ENCODE data around the gene MPI. TPM values are rescaled to one million over a fixed set of nuclear protein-coding genes. Genes with fewer than 3 reads are reported as not detected.
"Not testable (repeated sequence)": the region's sequence is repeated elsewhere in the genome, so short reads cannot be mapped to it uniquely, and the experiment has no call there.

The MPI gene
- total RNA-seq, 2 donors from 2014 or later, result 45.6 to 65.5 TPM

- Histone ChIP-seq H3K4me3 (peak overlapping the region; percentile 87), H3K9me3 (no peaks in the 10 kb centered on the region), H3K36me3 (no peaks in the 10 kb centered on the region), H3K27me3 (replicated peaks; ENCODE audit: insufficient read depth) (no peaks in the 10 kb centered on the region), H3K4me1 (ENCODE audit: control insufficient read depth in 1 of 2, low read depth in 2 of 2) (peaks cover 32 to 41% of the 10 kb centered on the region in 2 donors), H3K27ac (peak overlapping the region; percentile 16 to 45)
- DNase-seq (ENCODE audit: low spot score) (no peak), ATAC-seq (ENCODE audit: insufficient number of reproducible peaks, low FRiP score, low read depth) (no peak)
- TF ChIP-seq, protein P1, sequence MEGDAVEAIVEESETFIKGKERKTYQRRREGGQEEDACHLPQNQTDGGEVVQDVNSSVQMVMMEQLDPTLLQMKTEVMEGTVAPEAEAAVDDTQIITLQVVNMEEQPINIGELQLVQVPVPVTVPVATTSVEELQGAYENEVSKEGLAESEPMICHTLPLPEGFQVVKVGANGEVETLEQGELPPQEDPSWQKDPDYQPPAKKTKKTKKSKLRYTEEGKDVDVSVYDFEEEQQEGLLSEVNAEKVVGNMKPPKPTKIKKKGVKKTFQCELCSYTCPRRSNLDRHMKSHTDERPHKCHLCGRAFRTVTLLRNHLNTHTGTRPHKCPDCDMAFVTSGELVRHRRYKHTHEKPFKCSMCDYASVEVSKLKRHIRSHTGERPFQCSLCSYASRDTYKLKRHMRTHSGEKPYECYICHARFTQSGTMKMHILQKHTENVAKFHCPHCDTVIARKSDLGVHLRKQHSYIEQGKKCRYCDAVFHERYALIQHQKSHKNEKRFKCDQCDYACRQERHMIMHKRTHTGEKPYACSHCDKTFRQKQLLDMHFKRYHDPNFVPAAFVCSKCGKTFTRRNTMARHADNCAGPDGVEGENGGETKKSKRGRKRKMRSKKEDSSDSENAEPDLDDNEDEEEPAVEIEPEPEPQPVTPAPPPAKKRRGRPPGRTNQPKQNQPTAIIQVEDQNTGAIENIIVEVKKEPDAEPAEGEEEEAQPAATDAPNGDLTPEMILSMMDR (IDR thresholded peaks at IDR 0.05), result no peak
These were observed 16.0 kb upstream of the MPI start for GRCh38 chr15:74873756-74874424.

DNA sequence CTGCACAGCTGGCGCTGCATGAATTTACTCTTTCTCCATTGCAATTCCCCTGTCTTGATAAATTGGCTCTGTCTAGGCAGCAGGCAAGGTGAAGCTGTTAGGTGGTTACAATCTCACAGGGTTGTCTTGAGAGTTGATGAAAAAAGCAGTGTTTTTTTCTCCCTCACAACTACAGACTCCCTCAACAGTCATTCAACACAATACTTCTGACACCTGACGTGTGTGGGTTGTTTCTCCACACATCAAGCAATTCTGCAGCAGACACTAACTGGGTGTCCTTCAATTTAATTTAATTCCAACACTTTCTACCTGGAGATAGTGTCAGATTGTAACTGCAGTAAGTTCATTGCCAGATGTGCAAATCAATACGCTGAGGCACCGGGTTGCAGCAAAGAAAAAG, 11.6 kb upstream of the MPI start:
- Histone ChIP-seq H3K4me3 (no peak overlapping the region), H3K27ac (no peak overlapping the region), H3K4me1 (ENCODE audit: control insufficient read depth in 1 of 2, low read depth in 2 of 2) (peaks cover 0 to 5% of the 10 kb centered on the region in 2 donors), H3K27me3 (replicated peaks; ENCODE audit: insufficient read depth) (no peaks in the 10 kb centered on the region), H3K9me3 (no peaks in the 10 kb centered on the region), H3K36me3 (no peaks in the 10 kb centered on the region)
- ATAC-seq (ENCODE audit: insufficient number of reproducible peaks, low FRiP score, low read depth), result no peak
- TF ChIP-seq, protein P1 (IDR thresholded peaks at IDR 0.05), result no peak
- DNase-seq (ENCODE audit: low spot score), result no peak

- no peak for ATAC-seq (ENCODE audit: insufficient number of reproducible peaks, low FRiP score, low read depth)
- TF ChIP-seq, protein P1 (IDR thresholded peaks at IDR 0.05), result no peak
These were observed 7.3 kb upstream of the MPI start for GRCh38 chr15:74882528-74882927.

DNA sequence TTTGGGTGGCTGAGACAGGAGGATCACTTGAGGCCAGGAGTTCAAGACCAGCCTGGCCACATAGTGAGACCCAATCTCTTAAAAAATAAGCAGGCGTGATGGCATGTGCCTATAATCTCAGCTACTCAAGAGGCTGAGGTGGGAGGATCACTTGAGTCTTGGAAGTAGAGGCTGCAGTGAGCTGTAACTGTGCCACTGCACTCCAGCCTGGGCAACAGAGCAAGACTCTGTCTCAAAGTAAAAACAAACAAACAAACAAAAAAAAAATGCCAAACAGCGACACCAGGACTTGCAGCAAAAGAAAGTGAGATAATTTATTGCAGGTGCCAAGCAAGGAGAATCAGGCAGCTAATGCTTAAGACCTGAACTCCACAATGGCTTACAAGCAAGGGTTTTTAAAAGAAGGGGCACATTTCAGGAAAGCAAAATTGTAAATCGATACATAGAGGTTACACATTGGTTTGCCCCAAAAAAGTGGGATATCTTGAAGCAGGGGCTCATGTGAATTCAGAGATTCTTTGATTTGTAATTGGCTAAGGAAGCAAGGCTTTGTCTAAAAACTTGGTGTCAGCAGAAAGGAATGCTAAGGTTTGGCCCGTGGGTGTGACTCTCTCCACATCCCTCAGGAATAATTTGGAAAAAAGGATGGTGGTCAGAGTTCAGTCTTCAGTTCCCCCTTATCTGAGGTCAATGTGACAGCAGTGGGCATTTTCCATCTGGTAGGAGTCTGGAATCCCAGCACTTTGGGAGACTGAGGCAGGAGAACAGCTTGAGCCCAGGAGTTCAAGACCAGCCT, 5.2 kb upstream of the MPI start:
- no peak for DNase-seq (ENCODE audit: low spot score)
- Histone ChIP-seq H3K4me3 (no peak overlapping the region), H3K4me1 (ENCODE audit: control insufficient read depth in 1 of 2, low read depth in 2 of 2) (peaks cover 5 to 9% of the 10 kb centered on the region in 2 donors), H3K27me3 (replicated peaks; ENCODE audit: insufficient read depth) (no peaks in the 10 kb centered on the region), H3K9me3 (no peaks in the 10 kb centered on the region), H3K36me3 (no peaks in the 10 kb centered on the region), H3K27ac (no peak overlapping the region)
- no peak for ATAC-seq (ENCODE audit: insufficient number of reproducible peaks, low FRiP score, low read depth)
- TF ChIP-seq, protein P1 (IDR thresholded peaks at IDR 0.05), result no peak

More at GRCh38 chr15:74882528-74882927, 7.3 kb upstream of the MPI start:
- no peaks in the 10 kb centered on the region for H3K9me3 ChIP-seq
- H3K36me3 ChIP-seq, result no peaks in the 10 kb centered on the region
- H3K4me3 ChIP-seq, result no peak overlapping the region
- H3K4me1 ChIP-seq (ENCODE audit: control insufficient read depth in 1 of 2, low read depth in 2 of 2), result no peaks in the 10 kb centered on the region
- no peak overlapping the region for H3K27ac ChIP-seq
- DNase-seq (ENCODE audit: low spot score), result no peak
- H3K27me3 ChIP-seq (replicated peaks; ENCODE audit: insufficient read depth), result no peaks in the 10 kb centered on the region

DNA sequence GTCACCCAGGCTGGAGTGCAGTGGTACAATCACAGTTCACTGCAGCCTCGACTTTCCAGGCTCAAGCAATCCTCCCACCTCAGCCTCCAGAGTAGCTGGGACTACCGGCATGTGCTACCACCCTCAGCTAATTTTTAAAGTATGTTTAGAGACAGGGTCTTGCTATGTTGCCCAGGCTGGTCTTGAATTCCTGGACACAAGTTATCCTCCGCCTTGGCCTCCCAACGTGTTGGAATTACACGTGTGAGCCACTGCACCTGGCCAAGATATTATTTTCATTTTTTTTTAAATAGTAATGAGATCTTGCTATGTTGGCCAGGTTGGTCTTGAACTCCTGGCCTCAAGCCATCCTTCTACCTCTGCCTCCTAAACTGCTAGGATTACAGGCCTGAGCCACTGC, 4.4 kb upstream of the MPI start:
- Histone ChIP-seq H3K27ac (no peak overlapping the region), H3K9me3 (no peaks in the 10 kb centered on the region), H3K4me1 (ENCODE audit: control insufficient read depth in 1 of 2, low read depth in 2 of 2) (peaks cover 6 to 13% of the 10 kb centered on the region in 2 donors), H3K27me3 (replicated peaks; ENCODE audit: insufficient read depth) (no peaks in the 10 kb centered on the region), H3K36me3 (no peaks in the 10 kb centered on the region), H3K4me3 (no peak overlapping the region)
- ATAC-seq (ENCODE audit: insufficient number of reproducible peaks, low FRiP score, low read depth), result no peak
- TF ChIP-seq, protein P1 (IDR thresholded peaks at IDR 0.05), result no peak
- DNase-seq (ENCODE audit: low spot score), result no peak

GRCh38 chr15:74887537-74888193, 2.2 kb upstream of the MPI start:
- not testable (repeated sequence) for H3K4me3 ChIP-seq; ATAC-seq (ENCODE audit: insufficient number of reproducible peaks, low FRiP score, low read depth)

More at GRCh38 chr15:74887537-74888193, 2.2 kb upstream of the MPI start:
- H3K27ac ChIP-seq; DNase-seq (ENCODE audit: low spot score); H3K27me3 ChIP-seq (replicated peaks; ENCODE audit: insufficient read depth); H3K36me3 ChIP-seq; H3K9me3 ChIP-seq: not testable (repeated sequence)
- H3K4me1 ChIP-seq (ENCODE audit: control insufficient read depth in 1 of 2, low read depth in 2 of 2), result peaks cover 12 to 18% of the 10 kb centered on the region in 2 donors
